GM12801 (cell line): ENCODE results near the gene CDC20.

Experiments used
- TF ChIP-seq, protein P1 (sequence below): IDR thresholded peaks from one replicate; pipeline ENCODE4 v1.5.1; 2011; ENCODE audit warnings: control low read depth; ENCODE audit not compliant: insufficient read length; ENCODE audit errors: extremely low read depth

The CDC20 gene

DNA sequence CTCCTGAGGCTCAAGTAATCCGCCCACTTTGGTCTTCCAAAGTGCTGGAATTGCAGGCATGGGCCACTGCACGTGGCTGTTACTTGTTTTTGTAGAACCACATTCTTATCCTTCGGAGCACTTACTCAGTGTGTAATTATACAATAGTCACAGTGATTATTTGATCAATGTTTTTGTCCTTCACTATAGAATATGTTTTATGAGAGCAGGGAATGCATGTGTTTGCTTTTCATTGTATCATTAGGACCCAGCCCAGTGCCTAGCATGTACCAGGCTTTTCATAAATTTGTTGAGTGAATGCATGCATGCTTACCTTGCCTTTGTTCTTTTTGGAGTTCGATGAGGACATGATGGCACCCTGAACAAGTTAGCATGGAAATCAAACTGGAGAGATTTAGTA is 36.7 kb downstream of the CDC20 start:
- TF ChIP-seq, protein P1, sequence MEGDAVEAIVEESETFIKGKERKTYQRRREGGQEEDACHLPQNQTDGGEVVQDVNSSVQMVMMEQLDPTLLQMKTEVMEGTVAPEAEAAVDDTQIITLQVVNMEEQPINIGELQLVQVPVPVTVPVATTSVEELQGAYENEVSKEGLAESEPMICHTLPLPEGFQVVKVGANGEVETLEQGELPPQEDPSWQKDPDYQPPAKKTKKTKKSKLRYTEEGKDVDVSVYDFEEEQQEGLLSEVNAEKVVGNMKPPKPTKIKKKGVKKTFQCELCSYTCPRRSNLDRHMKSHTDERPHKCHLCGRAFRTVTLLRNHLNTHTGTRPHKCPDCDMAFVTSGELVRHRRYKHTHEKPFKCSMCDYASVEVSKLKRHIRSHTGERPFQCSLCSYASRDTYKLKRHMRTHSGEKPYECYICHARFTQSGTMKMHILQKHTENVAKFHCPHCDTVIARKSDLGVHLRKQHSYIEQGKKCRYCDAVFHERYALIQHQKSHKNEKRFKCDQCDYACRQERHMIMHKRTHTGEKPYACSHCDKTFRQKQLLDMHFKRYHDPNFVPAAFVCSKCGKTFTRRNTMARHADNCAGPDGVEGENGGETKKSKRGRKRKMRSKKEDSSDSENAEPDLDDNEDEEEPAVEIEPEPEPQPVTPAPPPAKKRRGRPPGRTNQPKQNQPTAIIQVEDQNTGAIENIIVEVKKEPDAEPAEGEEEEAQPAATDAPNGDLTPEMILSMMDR, result no peak

DNA sequence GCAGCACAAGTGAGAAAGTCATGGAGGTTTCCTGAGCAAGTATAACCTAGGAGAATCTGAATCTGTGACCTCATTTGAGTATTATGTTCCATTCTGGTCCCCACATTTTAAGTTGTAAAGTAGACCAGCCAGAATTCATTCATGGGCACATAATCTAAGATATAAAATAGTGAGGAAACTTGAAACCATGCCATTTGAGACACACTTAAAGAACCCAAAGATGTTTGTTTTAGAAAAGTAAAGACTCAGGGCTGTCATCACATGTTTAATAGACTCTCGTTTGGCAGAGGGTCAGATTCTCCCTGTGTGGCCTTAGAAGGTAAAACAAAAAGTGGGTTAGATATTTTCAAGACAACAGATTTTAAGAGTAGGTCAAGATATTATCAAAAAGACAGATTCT is 37.3 kb downstream of the CDC20 start:
- TF ChIP-seq, protein P1, result no peak

DNA sequence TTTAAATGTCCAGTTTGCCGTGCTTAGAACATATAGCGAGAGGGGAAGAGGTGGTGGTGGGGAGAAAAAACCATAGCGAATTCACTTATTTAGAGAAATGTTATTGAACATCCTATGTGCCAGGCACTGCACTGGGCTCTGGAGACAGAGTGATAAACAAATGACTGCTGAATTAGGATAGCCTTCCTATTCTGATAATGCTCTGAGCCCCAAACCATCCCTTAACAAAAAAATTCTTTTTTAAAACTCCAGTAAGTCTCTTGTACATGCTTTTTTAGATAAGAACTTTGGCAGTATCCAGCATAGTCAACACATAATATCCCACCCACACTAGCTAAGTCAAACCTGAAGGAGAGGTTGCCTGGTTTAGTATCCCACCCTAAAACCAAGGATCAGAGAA is 39.4 kb downstream of the CDC20 start:
- TF ChIP-seq, protein P1, result no peak

DNA sequence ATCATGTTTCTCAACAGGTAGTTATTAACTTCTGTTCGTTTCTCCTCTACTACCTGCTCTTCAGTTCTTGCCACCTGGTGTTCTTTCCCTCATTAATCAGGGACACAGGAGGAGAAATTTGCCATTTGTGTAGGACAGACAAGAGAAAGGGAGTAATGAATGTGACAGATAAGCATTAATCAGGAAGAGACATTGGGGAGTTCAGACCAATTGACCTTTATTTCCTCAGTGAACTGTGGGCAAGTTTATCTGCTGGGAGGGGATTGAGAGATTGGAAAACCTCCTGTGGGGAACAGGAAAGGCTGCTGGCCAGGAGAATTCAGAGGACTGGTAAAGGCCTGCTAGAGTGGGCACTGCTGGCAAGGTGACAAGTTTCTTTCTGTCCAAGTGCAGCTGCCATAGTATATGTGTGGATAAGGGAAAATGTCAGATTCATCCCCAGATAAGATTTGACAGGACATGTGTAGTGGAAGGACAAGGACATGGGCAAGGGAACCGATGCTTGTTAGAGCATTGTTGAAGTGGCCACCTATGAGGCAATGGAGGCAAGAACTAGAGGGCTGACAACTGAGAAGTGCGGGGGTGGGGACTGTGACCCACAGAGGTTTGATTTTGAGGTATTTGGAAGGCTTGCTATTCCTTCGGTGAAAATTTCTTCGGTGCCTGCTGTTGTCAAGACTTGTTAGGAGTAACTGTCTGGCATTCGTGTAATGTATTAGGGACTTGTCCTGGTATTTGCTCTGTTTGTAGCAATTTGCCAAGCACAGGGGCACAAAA is 43.5 kb downstream of the CDC20 start:
- TF ChIP-seq, protein P1, result no peak

DNA sequence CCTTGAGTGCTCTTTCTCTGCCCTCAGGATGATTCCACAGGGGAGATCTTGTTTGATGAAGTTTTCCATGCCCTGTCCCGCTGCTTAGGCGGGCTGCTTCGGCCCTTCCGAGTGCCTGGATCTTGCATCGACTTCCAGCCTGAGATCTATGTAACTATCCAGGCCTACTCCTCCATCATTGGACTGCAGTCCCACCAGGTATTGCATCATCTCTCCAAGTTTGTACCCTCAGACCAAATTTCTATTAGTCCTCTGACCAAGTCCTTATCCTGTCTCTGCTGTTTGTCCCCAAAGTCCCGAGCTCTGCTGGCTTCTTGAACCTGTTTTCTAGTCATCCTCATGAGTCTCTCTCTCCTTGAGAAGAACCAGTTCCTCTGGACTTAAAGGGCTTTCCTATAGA is 45.6 kb downstream of the CDC20 start:
- TF ChIP-seq, protein P1, result no peak

DNA sequence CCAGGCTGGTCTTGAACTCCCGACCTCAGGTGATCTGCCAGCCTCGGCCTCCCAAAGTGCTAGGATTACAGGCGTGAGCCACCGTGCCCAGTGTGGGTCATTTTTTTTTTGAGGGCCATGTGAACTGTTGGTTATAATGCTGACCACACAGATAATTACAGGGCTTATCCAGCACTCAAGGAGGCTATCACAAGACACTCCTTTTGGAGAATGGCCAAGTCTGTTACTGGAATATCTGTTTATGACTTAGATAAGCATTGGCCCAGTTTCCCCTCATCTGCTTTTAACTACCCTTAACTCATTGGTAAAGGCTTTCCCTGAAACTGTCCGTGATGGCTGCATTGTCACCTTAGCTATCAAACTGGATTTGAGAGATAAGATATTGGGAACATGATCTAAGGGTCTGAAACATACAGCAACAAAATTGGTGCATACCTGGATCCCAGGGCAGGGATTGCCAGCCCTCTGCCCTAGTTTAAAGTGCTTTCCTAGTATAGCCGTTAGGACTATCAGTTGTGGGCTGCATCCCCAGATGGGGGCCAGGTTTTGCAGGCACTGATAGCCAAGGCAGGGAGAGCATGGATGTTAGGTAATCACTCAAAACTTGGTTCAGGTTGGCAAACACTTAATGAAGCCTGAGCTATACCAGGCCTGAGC is 46.6 kb downstream of the CDC20 start:
- TF ChIP-seq, protein P1, result no peak

DNA sequence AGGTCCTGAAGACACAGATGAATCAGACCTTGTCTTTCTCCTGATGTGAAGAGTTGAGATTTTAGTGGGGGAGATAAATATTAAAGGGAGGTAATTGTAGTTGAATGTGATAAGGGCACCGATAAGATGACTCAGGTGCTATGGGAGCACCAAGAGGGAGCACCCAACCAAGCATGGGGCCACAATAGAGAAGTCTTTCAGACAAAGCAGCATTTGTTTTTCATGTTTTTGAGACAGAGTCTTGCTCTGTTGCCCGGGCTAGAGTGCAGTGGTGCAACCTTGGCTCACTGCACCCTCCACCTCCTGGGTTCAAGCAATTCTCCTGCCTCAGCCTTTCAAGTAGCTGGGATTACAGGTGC is 47.1 kb downstream of the CDC20 start:
- TF ChIP-seq, protein P1, result no peak
